Bronchial epithelial cell (primary cell): Measurements from ENCODE around the gene FAM13C. TPM values are rescaled to one million over a fixed set of nuclear protein-coding genes. Genes with fewer than 3 reads are reported as not detected.

ENCODE experiments used
- DNase-seq: peaks from one replicate; pipeline ENCODE4 v3.0.0-alpha.2; 2010; ENCODE audit warnings: low read depth
- FAIRE-seq: peaks from 2 replicates; lab custom pipeline; 2011; peaks lifted over from hg19 to GRCh38; lab: Jason Lieb, UNC
- H3K27me3 ChIP-seq: 2 replicates; pipeline ENCODE4 v1.5.1; 2011; ENCODE audit warnings: low read length; ENCODE audit not compliant: control insufficient read depth, insufficient read depth
- H3K36me3 ChIP-seq: 2 replicates; pipeline ENCODE4 v1.5.1; 2011; ENCODE audit warnings: low read length; ENCODE audit not compliant: control insufficient read depth, insufficient read depth
- H3K4me3 ChIP-seq: 2 replicates; pipeline ENCODE4 v1.5.1; 2011; ENCODE audit warnings: mild to moderate bottlenecking, low read depth, low read length, control low read depth
- CTCF ChIP-seq: IDR thresholded peaks from 2 replicates; pipeline ENCODE4 v1.5.1; 2011; ENCODE audit warnings: mild to moderate bottlenecking, moderate library complexity, low read length, control low read depth, inconsistent platforms; ENCODE audit not compliant: insufficient read depth, severe bottlenecking
- total RNA-seq: library from RNA; depleted of rRNA; stranded (reverse); fragments of >200 nt; gene quantifications from 2 replicates; pipeline ENCODE4 v1.2.1, GENCODE V29; 2014

Gene FAM13C
- total RNA-seq, 1 donor from 2014 or later = under 0.01 TPM

GRCh38 chr10:59324597-59324996 lies 37.8 kb downstream of the FAM13C start:
- no peak for TF ChIP-seq CTCF
- no peak for FAIRE-seq
- Histone ChIP-seq H3K36me3 (no peaks in the 10 kb centered on the region), H3K4me3 (no peak overlapping the region), H3K27me3 (no peaks in the 10 kb centered on the region)
- no peak for DNase-seq

GRCh38 chr10:59323831-59324401 lies 38.4 kb downstream of the FAM13C start:
- DNase-seq (no peak), FAIRE-seq (no peak)
- Histone ChIP-seq H3K4me3 (no peak overlapping the region), H3K36me3 (no peaks in the 10 kb centered on the region), H3K27me3 (peaks cover 2% of the 10 kb centered on the region)
- TF ChIP-seq CTCF = no peak

- FAIRE-seq = peak; percentile 68
Measured at GRCh38 chr10:59323036-59323459, 39.3 kb downstream of the FAM13C start.

GRCh38 chr10:59322131-59322530 lies 40.2 kb downstream of the FAM13C start:
- no peaks in the 10 kb centered on the region for H3K36me3 ChIP-seq
- no peak for TF ChIP-seq CTCF
- peaks cover 2% of the 10 kb centered on the region for H3K27me3 ChIP-seq
- DNase-seq (no peak), FAIRE-seq (no peak)
- H3K4me3 ChIP-seq = no peak overlapping the region

More at GRCh38 chr10:59323036-59323459, 39.3 kb downstream of the FAM13C start:
- no peak for DNase-seq
- H3K36me3 ChIP-seq = no peaks in the 10 kb centered on the region
- no peak overlapping the region for H3K4me3 ChIP-seq
- peaks cover 2% of the 10 kb centered on the region for H3K27me3 ChIP-seq
- no peak for TF ChIP-seq CTCF

- H3K27me3 ChIP-seq = peaks cover 2% of the 10 kb centered on the region
- no peak for TF ChIP-seq CTCF
- H3K36me3 ChIP-seq = no peaks in the 10 kb centered on the region
- DNase-seq (no peak), FAIRE-seq (no peak)
- H3K4me3 ChIP-seq = no peak overlapping the region
Measured at GRCh38 chr10:59320355-59320754, 42.0 kb downstream of the FAM13C start.

GRCh38 chr10:59319854-59320253 lies 42.5 kb downstream of the FAM13C start:
- H3K27me3 ChIP-seq = peaks cover 2% of the 10 kb centered on the region
- no peak overlapping the region for H3K4me3 ChIP-seq
- no peak for DNase-seq
- no peaks in the 10 kb centered on the region for H3K36me3 ChIP-seq
- TF ChIP-seq CTCF = no peak
- no peak for FAIRE-seq
